Tibial nerve (tissue), 3 donors: Measurements from ENCODE around the gene TJP1.

ENCODE experiments used
- CTCF ChIP-seq, 5 experiments: fragments of 200-600 bp in 3 of 5; fragments of 450-650 bp in 2 of 5; sonication (generic) in 3 of 5; IDR thresholded peaks; one replicate each; pipeline ENCODE4 v1.5.1; 2016 to 2019; ENCODE audit warnings: antibody characterized with exemption in 5 of 5, mild to moderate bottlenecking in 3 of 5, moderate library complexity in 2 of 5
- POLR2A ChIP-seq, 2 donors: fragments of 450-650 bp; IDR thresholded peaks; one replicate each; pipeline ENCODE4 v1.6.1; 2017; ENCODE audit warnings: antibody characterized with exemption in 2 of 2, mild to moderate bottlenecking in 2 of 2, moderate library complexity in 2 of 2

- TF ChIP-seq CTCF (IDR thresholded peaks at IDR 0.05) (no peak), POLR2A (IDR thresholded peaks at IDR 0.05) (no peak)
Observed at GRCh38 chr15:29708519-29708918, 113.7 kb downstream of the TJP1 start.
